Epithelial cell of prostate (primary cell): ENCODE results near the gene EWSR1.
A peak's percentile ranks its signal among the peaks of the same experiment; 100 is the strongest.

Experiments
- DNase-seq: peaks from one replicate; pipeline ENCODE4 v3.0.0-alpha.2; 2011; ENCODE audit warnings: low read depth, low spot score
- H3K27ac ChIP-seq: fragments of 450-650 bp; 2 replicates; pipeline ENCODE4 v1.5.1; 2017; ENCODE audit warnings: mild to moderate bottlenecking

Gene EWSR1

GRCh38 chr22:29300807-29301601 lies 32.9 kb downstream of the EWSR1 start:
- no peak overlapping the region for H3K27ac ChIP-seq
- DNase-seq, result no peak

- DNase-seq, result no peak
- H3K27ac ChIP-seq, result no peak overlapping the region
Observed at GRCh38 chr22:29301716-29302401, 33.8 kb downstream of the EWSR1 start.

DNA sequence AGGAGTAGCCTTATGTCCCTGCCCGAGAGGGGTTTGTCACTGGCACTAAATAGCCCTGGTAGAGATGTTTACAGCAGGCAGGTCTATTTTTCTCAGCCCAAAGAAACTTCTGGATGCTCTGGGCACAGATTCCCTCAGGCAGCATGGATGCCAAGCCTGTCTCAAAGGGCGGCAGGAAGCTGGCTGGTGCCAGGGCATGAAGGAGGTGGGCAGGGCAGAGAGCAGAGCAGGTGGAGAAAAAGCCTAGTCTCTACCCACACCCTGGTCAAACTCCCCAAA lies 34.3 kb downstream of the EWSR1 start:
- H3K27ac ChIP-seq, result no peak overlapping the region
- DNase-seq, result no peak

DNA sequence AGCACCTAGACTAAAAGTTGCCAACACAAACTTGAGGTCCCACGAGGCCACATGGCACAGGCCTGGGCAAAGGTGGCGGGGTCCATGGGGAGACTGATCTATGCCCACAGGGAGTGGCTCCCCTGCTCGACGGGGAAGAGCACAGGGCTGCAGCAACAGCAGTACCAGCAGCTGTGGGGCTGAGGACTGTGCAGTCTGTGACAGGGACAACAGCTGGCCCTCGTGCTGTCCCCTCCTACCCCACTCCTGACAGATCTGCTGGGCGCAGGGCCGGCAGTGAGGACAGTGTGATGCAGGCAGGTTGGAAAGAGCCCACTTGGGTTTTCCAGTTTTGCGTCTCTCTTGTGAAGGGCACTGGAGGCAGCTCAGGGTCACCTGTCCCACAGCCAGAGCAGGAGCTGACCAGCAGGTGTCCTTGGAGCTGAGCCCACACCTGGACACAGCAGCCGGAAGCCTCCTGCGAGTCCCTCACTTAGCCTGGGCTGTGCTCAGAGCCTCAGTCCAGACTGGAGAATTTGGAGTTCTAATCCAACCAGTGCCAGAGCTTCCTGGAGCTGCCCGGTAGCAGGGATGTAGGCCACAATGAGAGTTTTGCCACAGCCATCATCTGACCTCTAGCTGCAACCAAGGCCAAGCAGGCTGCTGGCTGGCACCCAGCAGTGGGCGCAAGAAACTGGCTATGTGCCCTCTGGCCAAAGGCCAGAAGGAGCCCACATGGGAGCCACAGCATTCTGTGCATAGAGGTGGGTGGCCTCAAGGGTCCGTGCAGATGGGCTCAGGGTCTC lies 34.8 kb downstream of the EWSR1 start:
- no peak overlapping the region for H3K27ac ChIP-seq
- DNase-seq, result no peak

DNA sequence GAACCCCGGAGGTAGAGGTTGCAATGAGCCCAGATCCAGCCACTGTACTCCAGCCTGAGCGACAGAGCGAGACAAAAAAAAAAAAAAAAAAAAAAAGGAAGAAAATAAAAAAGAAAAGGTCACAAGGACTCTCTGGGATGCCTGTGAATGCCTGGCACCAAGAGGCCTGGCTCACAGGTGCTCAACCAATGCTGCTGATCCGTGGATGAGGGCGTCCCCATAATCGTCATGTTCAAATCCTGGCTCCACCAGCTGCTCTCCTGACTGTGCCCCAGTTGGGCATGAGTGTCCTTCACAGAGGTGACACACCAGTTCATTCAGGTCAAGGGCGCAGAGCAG lies 37.7 kb downstream of the EWSR1 start:
- no peak overlapping the region for H3K27ac ChIP-seq
- no peak for DNase-seq

DNA sequence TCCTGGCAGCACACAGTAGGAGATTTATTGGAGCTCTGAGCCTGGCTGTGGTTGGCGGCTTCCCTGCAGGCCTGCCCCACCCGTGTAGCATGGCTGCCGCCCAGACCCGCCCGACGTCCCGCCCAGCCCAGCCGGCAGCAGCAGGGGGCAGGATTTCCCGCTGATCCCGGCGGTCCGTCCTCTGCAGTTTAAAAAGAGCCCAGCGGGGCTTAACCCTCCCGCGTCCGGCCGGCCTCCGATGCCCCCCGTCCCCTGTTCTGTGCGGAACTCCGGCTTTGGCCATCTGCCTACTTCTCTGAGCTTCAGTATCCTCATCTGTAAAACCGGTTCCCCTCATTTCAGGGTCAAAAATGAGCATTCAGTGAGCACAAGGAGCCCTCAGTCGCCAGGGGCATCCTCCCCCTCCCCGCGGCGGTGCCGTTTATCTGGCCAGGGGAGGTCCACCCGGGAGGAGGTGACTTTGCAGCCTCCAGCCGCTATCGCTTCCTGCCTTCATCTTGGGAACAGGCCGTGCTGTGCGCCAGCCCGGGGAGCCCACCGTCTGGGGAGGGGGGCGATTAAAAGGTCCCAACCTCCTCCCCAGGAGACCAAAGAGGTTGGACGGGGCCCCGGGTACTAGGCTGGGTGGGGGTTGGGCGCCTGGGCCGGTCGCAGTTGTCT lies 38.2 kb downstream of the EWSR1 start, which contains the start of gene GAS2L1:
Gene GAS2L1, plus strand, starts transcription at position 476 of the 660 bp plus-strand sequence. CDS start 1,456 bp downstream, outside the sequence.
- no peak for DNase-seq
- H3K27ac ChIP-seq, result peak within 1 kb of the TSS; percentile 42

DNA sequence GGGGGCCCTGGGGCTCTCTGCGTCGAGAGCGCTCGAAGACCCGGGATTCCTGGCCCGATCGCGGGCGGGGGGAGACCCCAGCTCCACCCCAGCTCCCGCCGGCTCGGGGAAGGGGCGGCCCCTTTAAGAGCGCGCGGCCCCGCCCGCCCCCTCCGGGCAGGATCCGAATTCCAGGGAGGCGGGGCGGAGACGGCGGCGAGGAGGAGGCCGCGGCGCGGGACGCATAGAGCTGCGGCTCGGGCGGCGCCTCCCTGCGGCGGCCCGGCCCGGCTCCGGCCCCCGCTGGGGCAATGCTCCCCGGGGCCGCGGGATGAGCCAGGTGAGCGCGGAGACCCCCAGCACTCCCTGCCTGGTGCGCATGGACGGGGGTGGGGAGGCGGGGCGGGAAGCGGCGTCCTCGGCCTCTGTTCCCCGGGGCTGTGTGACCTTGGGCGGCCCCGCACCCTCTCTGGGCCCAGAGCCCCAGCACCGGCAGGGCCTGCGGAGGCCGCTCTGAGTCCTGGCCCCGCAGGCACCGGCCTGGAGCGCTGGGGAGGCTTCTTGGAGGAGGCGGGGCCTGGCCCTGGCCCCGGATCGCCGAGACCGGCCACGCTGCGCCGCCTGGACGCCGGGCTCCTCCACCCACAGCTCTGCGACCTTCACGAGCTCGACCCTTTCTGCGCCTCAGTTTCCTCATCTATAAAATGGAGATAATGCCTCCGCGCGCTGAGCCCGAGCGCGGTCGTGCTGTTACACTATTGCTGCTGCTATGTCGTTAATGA lies 38.9 kb downstream of the EWSR1 start:
- peak overlapping the region; percentile 42 for H3K27ac ChIP-seq
- no peak for DNase-seq

- peak overlapping the region; percentile 42 for H3K27ac ChIP-seq
- DNase-seq, result no peak
Observed at GRCh38 chr22:29307596-29308147, 39.6 kb downstream of the EWSR1 start.

DNA sequence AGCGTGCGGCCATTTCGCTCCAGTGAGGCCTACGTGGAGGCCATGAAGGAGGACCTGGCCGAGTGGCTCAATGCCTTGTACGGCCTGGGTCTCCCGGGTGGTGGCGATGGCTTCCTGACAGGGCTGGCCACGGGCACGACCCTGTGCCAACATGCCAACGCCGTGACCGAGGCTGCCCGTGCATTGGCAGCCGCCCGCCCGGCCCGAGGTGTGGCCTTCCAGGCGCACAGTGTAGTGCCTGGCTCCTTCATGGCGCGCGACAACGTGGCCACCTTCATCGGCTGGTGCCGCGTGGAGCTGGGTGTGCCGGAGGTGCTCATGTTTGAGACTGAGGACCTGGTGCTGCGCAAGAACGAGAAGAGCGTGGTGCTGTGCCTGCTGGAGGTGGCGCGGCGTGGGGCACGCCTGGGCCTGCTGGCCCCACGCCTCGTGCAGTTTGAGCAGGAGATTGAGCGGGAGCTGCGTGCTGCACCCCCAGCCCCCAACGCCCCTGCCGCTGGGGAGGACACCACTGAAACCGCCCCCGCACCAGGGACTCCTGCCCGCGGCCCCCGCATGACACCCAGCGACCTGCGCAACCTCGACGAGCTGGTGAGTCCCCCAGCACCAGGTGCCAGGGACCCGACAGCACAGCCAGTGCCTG lies 40.2 kb downstream of the EWSR1 start:
- no peak for DNase-seq
- peak overlapping the region; percentile 12 for H3K27ac ChIP-seq

DNA sequence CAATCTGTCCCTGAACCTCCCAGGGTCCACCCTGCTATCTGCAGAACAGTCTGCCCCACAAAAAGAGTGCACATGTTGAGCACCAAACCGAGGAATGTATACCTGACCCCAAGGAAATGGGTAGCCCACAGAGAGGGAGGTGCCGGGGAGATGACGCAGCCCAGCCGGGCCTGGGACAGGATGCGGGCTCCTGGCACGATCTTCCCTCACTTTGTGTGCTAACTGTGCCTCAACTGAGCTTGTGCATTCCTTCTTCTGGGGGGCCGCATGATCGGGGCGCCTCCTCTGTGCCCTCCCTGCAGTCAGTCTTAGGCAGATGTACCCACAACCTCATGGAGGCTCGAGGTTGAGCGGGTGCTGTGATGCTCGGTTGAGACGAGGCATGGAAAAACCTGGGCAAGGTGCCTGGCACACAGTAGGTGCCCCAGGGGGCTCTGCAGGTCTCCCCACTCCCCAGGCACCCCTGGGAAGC lies 40.8 kb downstream of the EWSR1 start:
- DNase-seq, result no peak
- peak overlapping the region; percentile 12 for H3K27ac ChIP-seq

DNA sequence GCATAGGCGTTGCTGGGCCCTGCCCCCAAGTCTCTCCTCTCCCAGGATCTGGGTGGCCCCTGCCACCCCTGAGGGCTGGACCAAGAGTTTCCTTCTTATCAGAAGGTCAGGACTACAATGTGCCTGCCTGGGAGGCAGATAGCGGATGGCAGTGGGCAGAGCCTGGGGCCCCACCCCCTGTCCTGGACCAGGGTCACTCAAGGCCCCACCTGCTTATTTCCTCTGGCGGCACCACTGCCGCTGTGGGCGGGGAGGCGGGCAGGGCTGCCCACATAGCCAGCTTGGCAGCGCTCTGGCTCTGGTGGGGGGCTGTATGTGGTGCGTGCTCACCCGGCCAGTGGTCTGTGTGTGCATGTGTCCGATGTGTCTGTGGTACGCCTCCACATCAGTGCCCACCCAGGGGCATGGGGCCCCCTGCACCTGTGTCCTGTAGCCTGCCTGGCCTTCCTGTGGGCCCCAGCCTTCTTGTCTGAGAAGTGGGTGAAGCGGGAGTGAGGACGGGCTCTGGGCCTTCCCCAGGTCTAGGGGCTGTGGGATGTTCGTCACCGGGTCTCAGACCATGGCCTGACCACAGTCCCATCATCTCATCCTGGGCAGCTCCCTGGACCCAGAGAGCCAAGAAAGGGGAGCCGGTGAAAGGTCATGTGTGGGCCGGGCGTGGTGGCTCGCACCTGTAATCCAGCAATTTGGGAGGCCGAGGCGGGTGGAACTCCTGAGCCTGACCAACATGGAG lies 41.4 kb downstream of the EWSR1 start:
- no peak overlapping the region for H3K27ac ChIP-seq
- DNase-seq, result no peak

DNA sequence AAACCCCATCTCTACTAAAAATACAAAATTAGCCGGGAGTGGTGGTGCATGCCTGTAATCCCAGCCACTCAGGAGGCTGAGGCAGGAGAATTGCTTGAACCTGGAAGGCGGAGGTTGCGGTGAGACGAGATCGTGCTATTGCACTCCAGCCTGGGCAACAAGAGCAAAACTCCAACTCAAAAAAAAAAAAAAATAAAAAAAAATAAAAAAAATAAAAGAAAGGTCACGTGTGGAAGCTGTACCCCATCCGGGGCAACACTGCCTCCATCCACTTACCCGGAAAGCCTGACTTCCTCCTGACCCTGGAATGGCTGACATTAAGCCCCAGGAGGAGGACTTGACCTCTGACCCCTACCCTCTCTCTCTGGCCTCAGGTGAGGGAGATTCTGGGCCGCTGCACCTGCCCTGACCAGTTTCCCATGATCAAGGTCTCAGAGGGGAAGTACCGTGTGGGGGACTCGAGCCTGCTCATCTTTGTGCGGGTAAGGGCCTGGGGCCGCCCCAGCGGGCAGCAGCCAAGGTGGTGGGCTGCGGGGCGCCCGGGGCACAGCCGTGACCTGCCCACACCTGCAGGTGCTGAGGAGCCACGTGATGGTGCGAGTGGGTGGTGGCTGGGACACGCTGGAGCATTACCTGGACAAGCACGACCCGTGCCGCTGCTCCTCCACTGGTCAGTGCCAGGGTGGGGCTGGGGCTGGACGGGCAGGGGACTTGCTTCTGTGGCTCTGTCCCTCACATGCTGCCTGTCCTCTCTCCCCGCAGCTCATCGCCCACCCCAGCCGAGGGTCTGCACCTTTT lies 42.2 kb downstream of the EWSR1 start:
- no peak for DNase-seq
- H3K27ac ChIP-seq, result no peak overlapping the region

DNA sequence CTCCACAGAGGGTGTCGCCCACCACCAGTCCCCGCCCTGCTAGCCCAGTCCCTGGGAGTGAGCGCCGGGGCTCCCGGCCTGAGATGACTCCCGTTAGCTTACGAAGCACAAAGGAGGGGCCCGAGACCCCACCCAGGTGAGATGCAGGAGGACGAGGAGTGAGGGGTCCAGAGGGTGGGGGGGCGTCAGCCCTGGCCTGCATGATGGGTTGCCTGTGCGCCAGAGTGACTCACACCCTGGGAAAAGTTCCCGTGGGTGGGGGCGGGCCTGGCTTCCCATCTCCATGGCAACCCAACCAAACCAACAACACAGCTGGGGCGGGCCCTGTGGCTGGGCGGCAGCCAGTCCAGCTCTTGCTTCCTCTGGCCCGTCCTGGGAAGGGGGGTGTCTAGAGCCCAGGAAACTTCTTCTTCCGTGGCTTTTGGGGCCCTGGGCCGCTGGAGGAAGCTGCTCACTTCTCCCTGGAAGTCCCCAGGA lies 42.8 kb downstream of the EWSR1 start:
- DNase-seq, result peak; percentile 76
- no peak overlapping the region for H3K27ac ChIP-seq

GRCh38 chr22:29311464-29312217 lies 43.6 kb downstream of the EWSR1 start:
- H3K27ac ChIP-seq, result no peak overlapping the region
- no peak for DNase-seq

- DNase-seq, result no peak
- no peak overlapping the region for H3K27ac ChIP-seq
Observed at GRCh38 chr22:29312218-29313125, 44.4 kb downstream of the EWSR1 start.

DNA sequence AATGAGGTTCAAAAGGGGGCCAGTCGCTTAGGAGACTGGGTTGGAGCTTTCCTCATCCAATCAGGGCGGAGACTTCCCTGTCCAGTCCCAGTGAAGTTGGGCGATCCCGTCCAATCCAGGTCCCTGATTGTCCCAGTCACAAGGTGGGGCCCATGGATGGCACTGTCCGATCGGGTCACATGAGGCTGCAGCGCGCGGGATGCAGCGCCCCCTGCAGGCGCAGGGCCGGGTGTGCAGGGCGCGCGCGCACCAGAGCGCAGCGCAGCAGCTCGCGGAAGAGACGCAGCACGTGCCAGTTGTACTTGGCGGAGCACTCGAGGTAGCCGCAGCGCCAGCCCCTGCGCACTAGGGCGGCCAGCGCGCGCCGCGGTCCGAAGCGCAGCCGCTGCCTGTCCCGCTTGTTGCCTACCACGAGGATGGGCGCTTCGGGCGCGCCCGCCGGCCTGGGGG lies 45.1 kb downstream of the EWSR1 start:
- H3K27ac ChIP-seq, result no peak overlapping the region
- no peak for DNase-seq
